ENCODE results near the gene CDH22. TPM values are rescaled to one million over a fixed set of nuclear protein-coding genes. Genes with fewer than 3 reads are reported as not detected.

CDH22 gene
- total RNA-seq, 1 donor from 2014 or later: 0.13 TPM

- Histone ChIP-seq H3K36me3 (no peaks in the 10 kb centered on the region), H3K27me3 (no peaks in the 10 kb centered on the region), H4K20me1 (ENCODE audit: low read depth) (no peaks in the 10 kb centered on the region), H3K27ac (no peak overlapping the region), H2AFZ (replicated peaks) (no peak overlapping the region), H3K9me3 (ENCODE audit: low read depth) (no peaks in the 10 kb centered on the region), H3F3A (ENCODE audit: low read depth) (no peaks in the 10 kb centered on the region), H3K9ac (no peak overlapping the region), H3K4me2 (no peak overlapping the region), H3K79me2 (ENCODE audit: low read depth) (no peaks in the 10 kb centered on the region), H3K4me3 (no peak overlapping the region), H3K4me1 (peaks cover 21% of the 10 kb centered on the region)
- DNase-seq (ENCODE audit: low spot score): no peak
- H3K36me3 Mint-ChIP-seq: no peaks in the 10 kb centered on the region
- TF ChIP-seq CTCF (IDR thresholded peaks at IDR 0.05): no peak
- no peak for TF ChIP-seq EZH2 (IDR thresholded peaks at IDR 0.05)
- no peak for TF ChIP-seq EZH2phosphoT487 (IDR thresholded peaks at IDR 0.05)
- H3K27ac Mint-ChIP-seq: no peak overlapping the region
- peaks cover 12% of the 10 kb centered on the region for H3K27me3 Mint-ChIP-seq (ENCODE audit: insufficient read depth, low read depth)
- peaks cover 3% of the 10 kb centered on the region for H3K4me1 Mint-ChIP-seq
- H3K9me3 Mint-ChIP-seq: no peaks in the 10 kb centered on the region
- H3K4me3 Mint-ChIP-seq: no peak overlapping the region
Observed at GRCh38 chr20:46285072-46285471, 23.2 kb downstream of the CDH22 start.

GRCh38 chr20:46284040-46284427 is 24.3 kb downstream of the CDH22 start:
- Histone ChIP-seq H3F3A (ENCODE audit: low read depth) (no peaks in the 10 kb centered on the region), H3K9ac (no peak overlapping the region), H3K4me1 (peaks cover 21% of the 10 kb centered on the region), H3K9me3 (ENCODE audit: low read depth) (no peaks in the 10 kb centered on the region), H3K36me3 (no peaks in the 10 kb centered on the region), H3K79me2 (ENCODE audit: low read depth) (no peaks in the 10 kb centered on the region), H3K4me3 (no peak overlapping the region), H2AFZ (replicated peaks) (no peak overlapping the region), H3K4me2 (no peak overlapping the region), H3K27me3 (no peaks in the 10 kb centered on the region), H3K27ac (no peak overlapping the region), H4K20me1 (ENCODE audit: low read depth) (no peaks in the 10 kb centered on the region)
- no peak overlapping the region for H3K4me3 Mint-ChIP-seq
- no peaks in the 10 kb centered on the region for H3K36me3 Mint-ChIP-seq
- peaks cover 3% of the 10 kb centered on the region for H3K4me1 Mint-ChIP-seq
- TF ChIP-seq EZH2phosphoT487 (IDR thresholded peaks at IDR 0.05) (no peak), EZH2 (IDR thresholded peaks at IDR 0.05) (no peak), CTCF (IDR thresholded peaks at IDR 0.05) (no peak)
- DNase-seq (ENCODE audit: low spot score): no peak
- no peaks in the 10 kb centered on the region for H3K9me3 Mint-ChIP-seq
- no peak overlapping the region for H3K27ac Mint-ChIP-seq
- peaks cover 12% of the 10 kb centered on the region for H3K27me3 Mint-ChIP-seq (ENCODE audit: insufficient read depth, low read depth)

- no peak overlapping the region for H3K27ac ChIP-seq
Observed at GRCh38 chr20:46283426-46284039, 24.8 kb downstream of the CDH22 start.

More at GRCh38 chr20:46283426-46284039, 24.8 kb downstream of the CDH22 start:
- Histone ChIP-seq H3K9ac (no peak overlapping the region), H3K4me2 (no peak overlapping the region), H3K36me3 (no peaks in the 10 kb centered on the region), H3F3A (ENCODE audit: low read depth) (no peaks in the 10 kb centered on the region), H3K9me3 (ENCODE audit: low read depth) (no peaks in the 10 kb centered on the region), H2AFZ (replicated peaks) (no peak overlapping the region), H3K27me3 (no peaks in the 10 kb centered on the region), H3K79me2 (ENCODE audit: low read depth) (no peaks in the 10 kb centered on the region), H3K4me1 (peaks cover 21% of the 10 kb centered on the region), H3K4me3 (no peak overlapping the region), H4K20me1 (ENCODE audit: low read depth) (no peaks in the 10 kb centered on the region)
- Mint-ChIP-seq H3K27me3 (ENCODE audit: insufficient read depth, low read depth) (peaks cover 12% of the 10 kb centered on the region), H3K9me3 (no peaks in the 10 kb centered on the region), H3K4me1 (peaks cover 3% of the 10 kb centered on the region), H3K36me3 (no peaks in the 10 kb centered on the region), H3K4me3 (no peak overlapping the region), H3K27ac (no peak overlapping the region)
- DNase-seq (ENCODE audit: low spot score): no peak
- TF ChIP-seq EZH2 (IDR thresholded peaks at IDR 0.05) (no peak), EZH2phosphoT487 (IDR thresholded peaks at IDR 0.05) (no peak), CTCF (IDR thresholded peaks at IDR 0.05) (no peak)
